Smooth muscle cell (in vitro differentiated cells): Measurements from ENCODE around the gene MED13L. TPM values are rescaled to one million over a fixed set of nuclear protein-coding genes. Genes with fewer than 3 reads are reported as not detected.
"Not testable (repeated sequence)": the region's sequence is repeated elsewhere in the genome, so short reads cannot be mapped to it uniquely, and the experiment has no call there.

ENCODE experiments used
- DNase-seq: peaks from one replicate; lab custom pipeline; 2025; ENCODE audit not compliant: unreplicated experiment; lab: John Stamatoyannopoulos, UW
- H2AFZ ChIP-seq: fragments of 200-600 bp; sonication (generic); 2 replicates; pipeline ENCODE4 v1.6.0; 2016; ENCODE audit warnings: antibody characterized with exemption, low read depth, mild to moderate bottlenecking
- H3F3A ChIP-seq: fragments of 200-600 bp; sonication (generic); 2 replicates; pipeline ENCODE4 v1.6.0; 2017; ENCODE audit warnings: antibody characterized with exemption, low read depth
- H3K27ac ChIP-seq: fragments of 200-600 bp; sonication (generic); 2 replicates; pipeline ENCODE4 v1.5.1; 2016; ENCODE audit warnings: low read depth, mild to moderate bottlenecking
- H3K27me3 ChIP-seq: fragments of 200-600 bp; sonication (generic); 2 replicates; pipeline ENCODE4 v1.6.1; 2016; ENCODE audit warnings: low read depth, mild to moderate bottlenecking
- H3K36me3 ChIP-seq: fragments of 200-600 bp; sonication (generic); 2 replicates; pipeline ENCODE4 v1.5.1; 2016; ENCODE audit warnings: low read depth
- H3K4me1 ChIP-seq: fragments of 200-600 bp; sonication (generic); 2 replicates; pipeline ENCODE4 v1.5.1; 2016; ENCODE audit warnings: low read depth
- H3K4me2 ChIP-seq: fragments of 200-600 bp; sonication (generic); 2 replicates; pipeline ENCODE4 v1.6.0; 2016; ENCODE audit warnings: mild to moderate bottlenecking
- H3K4me3 ChIP-seq: fragments of 200-600 bp; sonication (generic); 2 replicates; pipeline ENCODE4 v1.5.1; 2016; ENCODE audit warnings: mild to moderate bottlenecking
- H3K79me2 ChIP-seq: fragments of 200-600 bp; sonication (generic); 2 replicates; pipeline ENCODE4 v1.6.0; 2016; ENCODE audit warnings: low read depth, mild to moderate bottlenecking
- H3K9ac ChIP-seq: fragments of 200-600 bp; sonication (generic); 2 replicates; pipeline ENCODE4 v1.6.0; 2016; ENCODE audit warnings: low read depth
- H3K9me3 ChIP-seq: fragments of 200-600 bp; sonication (generic); replicated peaks from 2 replicates; pipeline ENCODE4 v1.5.1; 2016; ENCODE audit warnings: low read depth
- H4K20me1 ChIP-seq: fragments of 200-600 bp; sonication (generic); 2 replicates; pipeline ENCODE4 v1.6.0; 2016; ENCODE audit warnings: low read depth
- CTCF ChIP-seq: fragments of 200-600 bp; sonication (generic); IDR thresholded peaks from 2 replicates; pipeline ENCODE4 v1.5.1; 2017; ENCODE audit warnings: borderline replicate concordance, mild to moderate bottlenecking, antibody characterized with exemption; ENCODE audit not compliant: insufficient read depth, poor library complexity, severe bottlenecking
- WGBS: methylation state at CpG from one replicate; pipeline ENCODE4 v1.1.7; 2016; ENCODE audit warnings: low lambda C conversion rate; 5-methylcytosine and 5-hydroxymethylcytosine counted together
- polyA plus RNA-seq: library from polyadenylated mRNA; unstranded; fragments of >200 nt; fragmentation: Nextera tagmentation; extraction: Ambion mirVana; gene quantifications from 2 replicates; pipeline ENCODE4 v1.2.1, GENCODE V29; 2016
- total RNA-seq: library from RNA; depleted of rRNA; stranded (reverse); fragments of >200 nt; gene quantifications from 2 replicates; pipeline ENCODE4 v1.2.3, GENCODE V29; 2014

The MED13L gene
- total and polyA plus RNA-seq, 2 experiments from 2014 or later = 13.2 to 74.3 TPM

GRCh38 chr12:116241157-116241759, 36.2 kb downstream of the MED13L start:
- no peaks in the 10 kb centered on the region for H3K36me3 ChIP-seq
- H3K27ac ChIP-seq = no peak overlapping the region
- H3K79me2 ChIP-seq = peaks cover 98% of the 10 kb centered on the region
- no peaks in the 10 kb centered on the region for H3K9me3 ChIP-seq
- no peak overlapping the region for H3K9ac ChIP-seq
- H3K4me2 ChIP-seq = no peak overlapping the region
- H3K4me1 ChIP-seq = peaks cover 42% of the 10 kb centered on the region
- H4K20me1 ChIP-seq = peaks cover 100% of the 10 kb centered on the region
- no peaks in the 10 kb centered on the region for H3F3A ChIP-seq
- no peaks in the 10 kb centered on the region for H3K27me3 ChIP-seq
- no peak for TF ChIP-seq CTCF
- WGBS = 87% methylated on average over 9 of the region's 9 CpGs
- H2AFZ ChIP-seq = no peak overlapping the region
- H3K4me3 ChIP-seq = no peak overlapping the region
- no peak for DNase-seq

- Histone ChIP-seq H4K20me1 (peaks cover 100% of the 10 kb centered on the region), H3K4me1 (peaks cover 26% of the 10 kb centered on the region), H3K79me2 (peaks cover 96% of the 10 kb centered on the region)
- H3K9me3 ChIP-seq, H3K4me2 ChIP-seq, H3F3A ChIP-seq, H3K27ac ChIP-seq, H3K36me3 ChIP-seq, H3K27me3 ChIP-seq, H3K9ac ChIP-seq, H3K4me3 ChIP-seq, H2AFZ ChIP-seq, DNase-seq: not testable (repeated sequence)
- WGBS = 97% methylated on average over 13 of the region's 13 CpGs
Measured at GRCh38 chr12:116238570-116239119, 38.8 kb downstream of the MED13L start.

GRCh38 chr12:116238149-116238548, 39.3 kb downstream of the MED13L start:
- H3K36me3 ChIP-seq = no peaks in the 10 kb centered on the region
- H4K20me1 ChIP-seq = peaks cover 100% of the 10 kb centered on the region
- H3K79me2 ChIP-seq = peaks cover 96% of the 10 kb centered on the region
- H2AFZ ChIP-seq = no peak overlapping the region
- 81% methylated on average over 3 of the region's 3 CpGs for WGBS
- TF ChIP-seq CTCF = no peak
- no peak overlapping the region for H3K27ac ChIP-seq
- H3K4me1 ChIP-seq = peaks cover 26% of the 10 kb centered on the region
- no peak overlapping the region for H3K4me2 ChIP-seq
- no peak overlapping the region for H3K9ac ChIP-seq
- H3K9me3 ChIP-seq = no peaks in the 10 kb centered on the region
- no peak for DNase-seq
- no peaks in the 10 kb centered on the region for H3F3A ChIP-seq
- no peaks in the 10 kb centered on the region for H3K27me3 ChIP-seq
- no peak overlapping the region for H3K4me3 ChIP-seq

- Histone ChIP-seq H3F3A (no peaks in the 10 kb centered on the region), H3K27ac (no peak overlapping the region), H3K36me3 (no peaks in the 10 kb centered on the region), H3K27me3 (no peaks in the 10 kb centered on the region), H3K4me3 (no peak overlapping the region), H3K4me2 (no peak overlapping the region), H2AFZ (no peak overlapping the region), H3K9me3 (no peaks in the 10 kb centered on the region), H3K9ac (no peak overlapping the region), H4K20me1 (peaks cover 100% of the 10 kb centered on the region), H3K4me1 (peaks cover 26% of the 10 kb centered on the region), H3K79me2 (peaks cover 96% of the 10 kb centered on the region)
- no peak for TF ChIP-seq CTCF
- no peak for DNase-seq
- WGBS = 77% methylated on average over 3 of the region's 3 CpGs
Measured at GRCh38 chr12:116236976-116237375, 40.5 kb downstream of the MED13L start.
